ENCODE data around the gene CUL4A. TPM values are rescaled to one million over a fixed set of nuclear protein-coding genes. Genes with fewer than 3 reads are reported as not detected.

Gene CUL4A
- total RNA-seq, 6 donors from 2014 or later, result 54.4 to 346 (median 129) TPM

- Histone ChIP-seq H3K4me3 (no peak overlapping the region), H3K27me3 (no peaks in the 10 kb centered on the region), H3K27ac (no peak overlapping the region), H3K9me3 (no peaks in the 10 kb centered on the region), H3K36me3 (peaks cover 19 to 74% (median 61%) of the 10 kb centered on the region in 4 donors), H3K4me1 (peaks cover 0 to 9% (median 0%) of the 10 kb centered on the region in 4 donors)
- WGBS, 2 donors, result 84 to 97% methylated on average over 4 of the region's 4 CpGs
- no peak for ATAC-seq (ENCODE audit: low FRiP score in 2 of 2)
- DNase-seq, result no peak
- TF ChIP-seq POLR2AphosphoS5 (IDR thresholded peaks at IDR 0.05) (no peak), POLR2A (IDR thresholded peaks at IDR 0.05) (no peak), CTCF (IDR thresholded peaks at IDR 0.05) (no peak), EP300 (IDR thresholded peaks at IDR 0.05) (no peak)
Measured at GRCh38 chr13:113182046-113182445, 27.4 kb upstream of the CUL4A start.

DNA sequence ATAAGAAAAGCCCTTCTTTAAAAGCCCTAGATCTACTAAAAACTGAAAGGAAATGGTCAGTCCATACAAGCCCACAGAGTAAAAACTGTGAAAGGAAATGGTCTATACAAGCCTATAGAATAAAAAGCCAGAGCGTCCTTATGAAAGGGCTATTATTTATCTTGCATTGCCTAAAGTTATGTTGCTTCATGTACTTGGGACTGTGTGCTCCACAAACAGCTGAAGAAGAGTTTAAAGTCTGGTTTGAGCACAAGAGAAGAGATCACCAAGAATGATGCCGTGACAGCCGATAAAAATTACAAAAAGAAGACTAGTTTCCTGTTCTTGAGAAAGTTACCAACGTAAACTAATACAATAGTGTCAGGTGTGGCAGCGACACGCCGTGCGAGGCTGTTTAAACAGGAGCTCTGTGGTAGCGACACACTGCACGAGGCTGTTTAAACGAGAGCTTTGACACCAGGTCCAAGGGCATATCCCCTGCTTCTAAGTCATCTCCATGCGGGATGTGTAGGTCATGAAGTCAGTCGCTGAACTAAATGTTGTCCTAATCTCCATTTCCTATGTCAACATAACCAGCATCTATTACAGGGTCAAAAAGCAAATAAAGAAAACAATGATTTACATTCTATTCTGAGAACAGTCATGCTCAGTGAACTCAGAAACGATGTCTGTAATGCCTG is 25.8 kb upstream of the CUL4A start:
- Histone ChIP-seq H3K27ac (no peak overlapping the region), H3K27me3 (no peaks in the 10 kb centered on the region), H3K4me3 (no peak overlapping the region), H3K9me3 (no peaks in the 10 kb centered on the region), H3K4me1 (peaks cover 0 to 13% (median 0%) of the 10 kb centered on the region in 4 donors), H3K36me3 (peaks cover 8 to 68% (median 54%) of the 10 kb centered on the region in 4 donors)
- DNase-seq (no peak), ATAC-seq (ENCODE audit: low FRiP score in 2 of 2) (no peak)
- WGBS, 2 donors, result 90 to 91% methylated on average over 14 of the region's 14 CpGs
- TF ChIP-seq EP300 (IDR thresholded peaks at IDR 0.05) (no peak), POLR2AphosphoS5 (IDR thresholded peaks at IDR 0.05) (no peak), POLR2A (IDR thresholded peaks at IDR 0.05) (no peak), CTCF (IDR thresholded peaks at IDR 0.05) (no peak)

- no peak overlapping the region for H3K27ac ChIP-seq
Measured at GRCh38 chr13:113184568-113185440, 24.6 kb upstream of the CUL4A start.

More at GRCh38 chr13:113184568-113185440, 24.6 kb upstream of the CUL4A start:
- Histone ChIP-seq H3K9me3 (no peaks in the 10 kb centered on the region), H3K27me3 (no peaks in the 10 kb centered on the region), H3K36me3 (peaks cover 3 to 65% (median 48%) of the 10 kb centered on the region in 4 donors), H3K4me3 (no peak overlapping the region), H3K4me1 (peaks cover 0 to 10% (median 0%) of the 10 kb centered on the region in 4 donors)
- 87 to 88% methylated on average over 17 to 22 of the region's 22 CpGs for WGBS, 2 donors
- DNase-seq, result peak in 1 of 2 donors; percentile 59
- ATAC-seq (ENCODE audit: low FRiP score in 2 of 2), result no peak
- no peak for TF ChIP-seq CTCF (IDR thresholded peaks at IDR 0.05)
- TF ChIP-seq EP300 (IDR thresholded peaks at IDR 0.05), result no peak
- no peak for TF ChIP-seq POLR2A (IDR thresholded peaks at IDR 0.05)
- TF ChIP-seq POLR2AphosphoS5 (IDR thresholded peaks at IDR 0.05), result no peak

Measured in upper lobe of left lung (tissue), 6 donors.